Lung microvascular endothelial cell (primary cell): ENCODE results near the gene CD226. TPM values are rescaled to one million over a fixed set of nuclear protein-coding genes. Genes with fewer than 3 reads are reported as not detected.
"Not testable (repeated sequence)": the region's sequence is repeated elsewhere in the genome, so short reads cannot be mapped to it uniquely, and the experiment has no call there.

Experiments used
- DNase-seq, 2 donors: peaks; one replicate each; pipeline versions ENCODE4 v3.0.0 to v3.0.0-alpha.2; 2010; ENCODE audit warnings: low read depth in 2 of 2
- total RNA-seq: library from RNA; depleted of rRNA; stranded (reverse); fragments of >200 nt; gene quantifications from 2 replicates; pipeline ENCODE4 v1.2.1, GENCODE V29; 2014

CD226 gene
- total RNA-seq, 1 donor from 2014 or later: 0.40 TPM

DNA sequence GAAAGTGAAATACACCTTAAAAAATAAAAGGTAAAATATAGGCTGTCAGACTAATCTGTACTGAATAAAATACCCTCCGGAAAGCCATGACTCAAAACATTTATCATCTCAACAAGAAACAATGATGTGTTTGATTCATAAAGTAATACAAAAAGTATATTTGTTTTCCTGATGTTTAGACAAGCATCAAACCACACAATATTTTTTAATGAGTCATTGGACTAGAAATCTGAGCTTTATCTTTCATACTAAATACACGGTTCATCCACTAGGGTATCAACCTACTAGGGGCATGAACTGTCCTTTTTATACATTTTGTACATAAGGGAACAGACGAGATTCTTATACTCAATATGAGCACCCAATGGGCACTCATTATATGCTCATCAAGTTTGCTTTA, 31.3 kb downstream of the CD226 start:
- DNase-seq: no peak

DNA sequence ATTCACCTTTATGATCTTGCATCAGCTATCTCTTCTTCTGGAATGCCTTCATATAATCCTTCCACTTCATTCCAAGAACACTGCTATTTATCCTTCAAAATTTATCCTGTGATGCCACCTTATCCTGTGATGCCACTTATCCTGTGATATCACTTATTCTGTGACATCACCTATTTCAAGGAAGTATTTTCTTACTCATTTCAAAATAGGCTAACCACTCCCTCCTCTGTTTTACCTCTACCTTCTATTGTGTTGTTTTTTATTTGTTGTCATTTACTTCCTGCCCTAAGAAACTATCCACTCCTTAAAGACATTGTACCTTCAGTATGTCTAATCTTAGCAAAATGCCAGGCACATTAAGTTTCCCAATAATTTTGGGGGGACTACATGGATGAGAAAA, 38.8 kb downstream of the CD226 start:
- DNase-seq: no peak

DNA sequence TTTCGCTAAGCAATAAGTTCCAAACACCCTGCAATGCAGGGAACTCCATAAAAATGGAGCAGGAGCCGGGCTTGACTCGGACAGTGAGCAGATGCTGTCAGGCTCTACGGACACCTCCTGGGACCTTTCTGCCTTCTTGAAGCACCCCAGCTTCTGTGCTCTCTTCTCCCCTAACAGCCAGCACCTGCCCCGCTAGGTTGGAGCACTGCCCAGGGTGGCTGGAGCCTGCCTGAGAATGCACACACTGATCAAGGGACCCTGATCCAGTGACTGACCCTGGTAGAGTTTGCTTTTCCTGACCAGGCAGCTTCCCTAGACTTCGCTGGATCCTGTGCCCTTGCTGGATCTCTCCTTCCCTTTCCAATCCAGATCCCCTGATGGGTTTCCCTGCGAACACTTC, 40.9 kb downstream of the CD226 start:
- DNase-seq: no peak

DNA sequence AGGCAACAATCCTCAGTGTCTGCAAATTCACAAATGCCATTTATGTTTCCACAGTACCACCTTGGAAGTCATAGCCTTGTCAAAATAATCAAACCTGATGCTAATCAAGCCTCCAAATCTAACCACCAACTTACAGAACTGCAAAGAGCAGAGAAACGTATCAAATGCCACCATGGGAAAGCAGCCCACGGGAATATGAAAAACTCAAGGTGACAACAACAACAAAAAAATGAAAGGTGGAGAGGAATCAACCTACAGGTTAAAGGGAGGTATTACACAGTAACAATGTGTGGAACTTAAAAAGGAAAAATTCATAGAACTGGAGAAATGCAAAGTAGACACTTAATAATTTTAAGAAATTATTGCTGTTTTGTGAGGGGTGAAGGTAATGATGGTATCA, 46.7 kb downstream of the CD226 start:
- no peak for DNase-seq

DNA sequence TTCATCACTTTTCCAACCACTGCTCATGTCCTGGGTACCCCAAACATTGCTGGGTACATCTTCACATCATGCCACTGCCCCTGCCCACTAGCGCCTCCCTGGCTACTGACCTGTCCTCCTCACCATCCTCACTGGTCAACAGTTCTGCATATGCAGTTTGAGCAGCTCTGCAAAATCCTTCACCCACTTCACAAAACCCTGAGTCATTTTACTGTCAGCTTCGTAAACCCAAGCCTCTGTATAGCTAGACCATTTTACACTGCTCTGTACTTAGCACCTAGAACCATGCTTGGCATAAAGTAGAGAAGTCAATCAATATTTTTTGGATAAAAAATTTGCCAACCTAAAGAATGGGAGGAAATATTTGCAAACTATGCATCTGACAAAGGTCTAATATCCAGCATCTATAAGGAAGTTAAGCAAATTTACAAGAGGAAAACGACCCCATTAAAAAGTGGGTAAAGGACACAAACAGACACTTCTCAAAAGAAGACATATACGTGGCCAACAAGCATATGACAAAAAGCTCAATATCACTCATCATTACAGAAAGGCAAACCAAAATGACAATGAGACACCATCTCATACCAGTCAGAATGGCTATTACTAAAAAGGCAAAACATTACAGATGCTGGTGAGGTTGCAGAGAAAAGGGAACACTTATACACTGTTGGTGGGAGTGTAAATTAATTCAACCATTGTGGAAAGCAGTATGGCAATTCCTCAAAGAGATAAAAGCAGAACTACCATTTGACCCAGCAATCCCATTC, 48.3 kb downstream of the CD226 start:
- not testable (repeated sequence) for DNase-seq

DNA sequence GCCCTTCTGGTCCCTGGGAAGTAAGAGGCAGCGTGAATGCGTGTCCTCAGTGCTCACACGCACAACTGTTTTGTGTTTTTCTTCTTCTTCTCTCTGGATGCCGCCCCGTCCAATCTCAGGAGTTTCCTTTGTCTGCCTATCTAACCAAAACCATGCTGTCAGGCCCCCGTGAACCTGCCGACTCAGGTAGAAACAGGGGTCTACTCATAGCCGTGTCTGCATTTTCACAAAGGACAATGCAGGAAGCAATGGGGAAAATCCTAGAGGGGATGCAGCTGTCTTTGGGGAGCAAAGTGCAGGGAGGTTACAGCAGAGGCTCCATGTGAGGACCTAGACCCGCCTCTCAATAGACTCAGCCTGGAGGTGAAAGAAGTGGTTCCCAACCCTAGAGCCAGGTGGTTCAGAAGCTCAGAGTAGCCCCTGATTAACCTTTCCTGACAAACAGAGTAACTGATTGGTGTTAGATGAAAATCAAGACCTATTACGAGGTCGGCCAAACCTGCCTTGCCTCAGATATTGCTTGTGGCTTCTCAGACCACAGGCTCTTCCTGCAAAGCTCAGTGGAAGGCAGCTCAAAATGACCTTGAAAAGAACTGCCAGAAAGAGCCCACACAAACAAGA, 49.3 kb downstream of the CD226 start:
- no peak for DNase-seq

DNA sequence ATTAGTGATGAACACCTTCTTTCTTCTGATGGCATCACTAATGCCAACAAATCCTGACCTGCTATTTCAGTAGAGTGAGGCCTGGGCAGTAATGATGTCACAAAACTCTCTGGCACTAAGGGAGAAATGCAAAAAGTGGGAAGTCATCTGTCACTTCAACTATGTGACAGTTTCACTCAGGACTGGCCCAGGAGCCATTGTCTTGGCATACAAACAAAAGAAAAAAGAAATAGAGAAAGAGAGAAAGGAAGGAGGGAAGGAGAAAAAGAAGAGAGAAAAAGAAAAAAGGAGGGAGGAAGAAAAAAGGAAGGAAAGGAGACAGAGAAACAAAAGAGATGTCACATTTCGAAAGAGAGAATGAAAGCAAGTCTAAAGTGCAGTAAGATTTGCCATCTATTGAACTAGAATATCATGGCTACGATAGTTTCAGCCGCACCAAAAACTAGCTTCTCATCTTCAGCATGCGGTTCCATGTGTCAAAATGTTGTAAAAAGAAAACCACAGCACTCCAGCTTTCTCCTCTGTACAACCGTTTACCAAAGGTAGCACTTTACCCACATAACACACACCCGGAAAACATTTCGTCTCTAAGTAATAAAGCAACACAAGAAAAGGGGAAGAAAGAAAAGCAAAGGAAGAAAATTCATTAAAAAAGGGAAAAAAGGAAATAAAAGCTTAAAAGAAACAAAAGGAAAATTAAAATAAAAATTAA, 50.1 kb downstream of the CD226 start:
- DNase-seq: no peak

DNA sequence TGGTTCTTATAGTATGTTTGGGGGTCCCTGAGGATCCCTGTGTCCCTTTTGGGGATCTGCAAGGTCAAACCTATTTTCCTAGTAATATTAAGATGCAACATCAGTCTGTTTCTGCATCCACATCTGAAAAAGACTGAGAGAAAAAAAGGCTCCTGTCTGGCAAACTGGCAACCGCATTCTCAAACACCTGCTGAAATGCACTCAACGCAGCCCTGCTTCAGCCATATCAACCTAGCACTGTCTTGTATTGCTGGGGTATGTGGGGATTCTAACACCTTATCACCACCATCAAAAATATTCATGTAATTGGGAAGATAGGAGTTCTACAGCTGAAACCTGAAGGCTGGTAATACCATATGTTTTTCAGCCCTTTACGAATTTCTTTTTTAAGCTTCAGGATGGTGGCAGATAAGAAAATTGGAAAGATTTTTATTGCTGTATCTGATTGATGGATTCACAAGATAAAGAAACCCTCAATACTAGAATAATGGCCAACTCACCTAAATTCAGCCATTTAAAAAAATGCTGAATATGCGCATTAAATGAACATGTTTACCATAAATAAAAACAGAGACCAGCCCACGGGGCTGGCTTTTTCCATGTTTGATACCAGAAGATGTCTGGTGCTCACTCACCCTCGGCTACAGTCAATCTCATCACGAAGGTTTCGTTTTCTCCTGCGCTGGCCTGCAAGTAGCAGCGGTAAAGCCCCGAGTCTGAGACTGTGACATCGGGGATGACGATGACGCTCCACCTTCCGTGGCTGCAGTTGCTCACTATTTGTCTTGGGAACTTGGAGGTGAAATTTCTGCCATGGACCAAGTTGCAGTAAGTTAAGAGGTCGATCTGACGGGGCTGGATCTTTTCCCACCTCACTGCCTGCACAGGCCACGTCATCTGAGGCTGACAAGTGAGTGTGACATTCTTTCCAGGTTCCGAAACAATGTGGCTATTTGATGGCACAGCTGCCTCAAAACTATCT, 52.3 kb downstream of the CD226 start:
- DNase-seq: no peak

DNA sequence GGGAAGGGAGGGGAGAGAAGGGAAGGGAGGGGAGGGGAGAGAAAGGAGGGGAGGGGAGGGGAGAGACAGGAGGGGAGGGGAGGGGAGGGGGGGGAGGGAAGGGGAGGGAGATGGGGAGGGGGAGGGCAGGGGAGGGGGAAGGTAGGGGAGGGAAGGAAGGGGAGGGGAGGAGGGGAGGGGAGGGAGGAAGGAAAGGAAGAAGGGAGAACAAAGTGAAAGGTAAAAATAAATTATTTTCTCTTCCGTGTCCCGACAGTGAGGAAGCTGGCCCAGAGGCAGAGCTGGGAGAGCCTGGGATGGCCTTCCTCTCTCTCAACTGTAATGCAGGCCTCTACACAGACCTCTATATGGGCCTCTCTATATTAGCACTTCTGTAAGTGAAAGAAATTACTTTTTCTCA, 53.2 kb downstream of the CD226 start:
- DNase-seq: no peak

DNA sequence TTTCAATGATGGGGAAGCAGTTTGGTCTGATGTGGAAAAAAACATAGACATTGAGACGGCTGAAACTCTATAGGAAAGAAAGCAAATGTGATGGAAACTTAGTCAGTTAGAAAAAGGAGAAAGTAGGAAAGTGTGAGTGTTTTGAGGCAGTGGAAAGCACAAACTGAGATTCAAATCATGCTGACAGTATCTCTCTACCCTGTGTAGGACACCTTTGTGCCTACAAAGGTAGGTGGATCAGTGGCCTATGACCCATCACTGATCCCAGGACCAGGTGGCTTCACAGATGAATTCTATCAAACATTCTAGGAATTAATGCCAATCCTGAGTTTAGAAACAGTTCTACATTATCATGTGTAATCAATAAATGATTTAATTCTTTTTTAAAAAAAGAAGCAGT, 57.1 kb downstream of the CD226 start:
- DNase-seq: no peak

DNA sequence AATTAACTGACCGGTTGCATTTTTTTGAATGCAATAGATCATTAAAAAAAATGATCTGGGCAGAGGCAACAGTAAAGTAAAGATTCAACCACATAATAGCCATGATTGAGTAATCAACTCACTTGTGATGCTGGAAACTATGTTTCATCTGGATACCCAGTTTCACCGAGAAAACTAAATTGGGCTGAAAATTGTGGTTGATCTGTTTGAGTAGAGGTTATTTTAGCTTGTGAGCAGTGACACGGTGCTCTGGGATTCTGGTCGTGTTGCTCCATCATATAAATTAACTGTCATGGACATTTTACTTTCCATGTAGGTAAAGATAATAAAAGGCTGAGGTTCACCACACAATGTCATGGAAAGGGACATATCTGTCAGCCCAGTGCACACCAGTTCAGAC, 58.7 kb downstream of the CD226 start:
- no peak for DNase-seq

DNA sequence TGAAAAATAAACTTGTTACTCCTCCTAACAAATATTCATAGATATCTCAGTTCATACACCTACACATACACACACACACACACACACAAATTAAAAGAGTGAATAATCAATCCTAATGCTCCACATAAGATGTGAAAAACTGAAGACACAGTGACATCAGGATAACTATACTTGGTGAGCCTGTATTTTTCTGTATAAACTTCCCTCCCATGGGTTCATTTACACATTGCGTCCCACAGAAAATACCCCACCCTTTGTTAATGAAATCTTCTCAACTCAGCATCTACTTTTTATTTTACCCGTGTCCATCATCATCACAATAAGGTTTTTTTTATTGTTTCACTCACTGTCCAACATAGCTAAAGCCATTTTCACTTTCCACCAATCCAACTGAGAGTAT, 60.4 kb downstream of the CD226 start:
- DNase-seq: no peak

DNA sequence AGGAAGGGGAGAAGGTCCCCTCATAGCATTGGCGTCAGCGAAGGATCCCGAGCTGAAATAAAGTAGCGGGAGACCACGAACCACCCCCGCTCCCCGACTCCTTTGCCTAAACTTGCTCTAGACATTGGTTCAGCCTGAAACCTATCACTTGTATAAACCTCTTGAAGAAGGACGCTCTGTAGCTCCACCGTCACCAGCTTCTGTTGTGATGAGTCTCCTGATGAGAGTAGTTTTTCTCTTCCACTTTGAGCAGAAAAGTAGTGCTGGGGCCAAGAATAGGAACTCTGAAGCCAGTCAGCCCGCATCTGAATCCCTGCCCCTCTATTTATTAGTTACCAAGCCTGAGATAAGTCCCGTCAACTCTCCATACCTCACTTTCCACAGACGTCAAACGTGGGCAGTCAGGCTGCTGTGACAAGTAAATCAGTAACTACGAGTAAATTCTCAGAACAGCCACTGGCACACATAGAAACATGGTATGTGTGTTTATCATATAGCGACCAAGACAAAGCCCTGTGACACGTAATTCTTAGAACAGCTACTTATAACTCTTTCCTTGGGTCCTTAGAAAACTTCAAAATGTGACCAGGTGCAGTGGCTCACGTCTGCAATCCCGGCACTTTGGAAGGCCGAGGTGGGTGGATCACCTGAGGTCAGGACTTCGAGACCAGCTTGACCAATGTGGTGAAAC, 61.7 kb downstream of the CD226 start:
- no peak for DNase-seq

DNA sequence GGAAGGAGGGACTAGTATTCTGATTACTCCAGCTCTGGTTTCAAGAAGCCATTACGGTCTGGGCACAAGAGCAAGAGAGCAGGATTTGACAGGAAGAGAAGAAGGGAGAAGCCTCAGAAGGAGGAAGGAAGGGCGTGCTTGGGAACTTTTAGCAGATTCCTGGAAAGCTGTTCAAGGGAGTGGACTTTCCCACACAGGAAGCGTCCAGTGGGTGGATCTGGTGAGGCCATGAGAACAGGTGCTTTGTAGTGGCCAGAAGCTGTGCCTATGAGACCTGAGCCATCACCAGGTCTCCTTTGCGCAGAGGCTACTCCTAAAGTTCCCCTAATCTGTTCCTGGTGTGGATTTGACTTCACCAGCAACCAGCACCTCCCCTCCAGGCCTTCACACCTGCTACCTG, 62.3 kb downstream of the CD226 start:
- DNase-seq: no peak

DNA sequence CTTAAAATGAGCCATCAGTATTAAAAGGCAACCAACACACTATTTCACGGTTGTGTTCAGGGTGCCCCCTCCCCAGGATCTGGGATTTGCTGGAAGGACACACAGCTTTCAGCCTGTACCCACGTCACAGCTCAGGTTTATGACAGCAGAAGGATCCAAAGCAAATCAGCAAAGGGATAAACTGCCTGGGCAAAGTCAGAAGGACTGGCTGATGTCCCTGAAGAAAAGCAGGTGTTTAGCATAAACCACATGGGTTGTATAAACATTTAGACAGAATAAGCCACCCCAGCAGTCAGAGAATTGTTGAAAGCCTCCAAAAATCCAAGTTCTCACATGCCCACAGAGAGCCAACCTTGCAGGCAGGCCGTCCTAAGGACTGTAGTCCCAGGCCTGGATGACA, 63.9 kb downstream of the CD226 start:
- DNase-seq: no peak

DNA sequence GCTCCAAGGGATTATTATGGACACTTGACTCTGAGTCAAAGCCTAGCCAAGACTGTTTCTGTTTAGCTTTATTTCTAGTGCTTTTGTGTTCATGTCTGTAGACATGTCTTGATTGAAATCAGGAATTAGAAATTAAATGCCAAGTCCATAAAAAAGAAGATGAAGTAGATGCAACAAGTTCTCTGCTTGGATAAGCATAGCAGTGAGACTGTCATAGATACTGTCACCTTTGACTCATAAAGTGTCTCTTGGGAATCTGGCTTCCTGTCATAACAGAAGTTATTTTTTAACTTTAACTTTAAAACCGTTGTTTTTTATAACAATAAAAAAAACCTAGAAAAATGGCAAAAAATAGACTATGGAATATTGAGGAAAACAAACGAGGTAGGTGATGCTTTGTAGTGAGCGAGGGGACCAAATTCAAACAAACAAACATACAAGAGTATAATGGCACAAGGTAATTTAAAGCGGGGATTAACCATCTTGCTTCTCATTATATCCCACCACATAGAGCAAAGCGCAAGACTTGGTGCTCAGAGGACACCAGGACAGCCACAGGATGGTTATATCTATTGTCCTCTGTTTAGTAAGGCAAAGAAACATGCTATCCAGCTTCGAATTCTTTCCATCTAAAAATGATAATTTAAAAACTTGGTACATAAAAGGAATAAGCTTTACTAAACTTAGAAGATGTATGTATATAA, 64.6 kb downstream of the CD226 start:
- no peak for DNase-seq

DNA sequence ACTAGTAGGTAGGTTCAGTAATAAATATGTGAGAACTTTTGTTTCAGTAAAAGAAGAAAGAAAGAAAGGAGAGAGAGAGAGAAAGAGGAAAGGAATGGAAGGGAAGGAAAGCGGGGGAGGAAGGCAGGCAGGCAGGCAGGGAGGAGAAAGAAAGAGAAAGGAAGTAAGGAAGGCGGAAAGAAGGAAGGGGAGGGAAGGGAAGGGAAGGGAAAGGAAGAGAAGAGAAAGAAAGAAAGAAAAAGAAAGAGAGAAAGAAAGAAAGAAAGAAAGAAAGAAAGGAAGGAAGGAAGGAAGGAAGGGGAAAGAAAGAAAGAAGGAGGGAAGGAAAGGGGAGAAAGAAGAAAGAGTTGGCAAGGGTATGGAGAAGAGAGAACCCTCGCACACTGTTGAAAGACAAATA, 67.6 kb downstream of the CD226 start:
- no peak for DNase-seq

DNA sequence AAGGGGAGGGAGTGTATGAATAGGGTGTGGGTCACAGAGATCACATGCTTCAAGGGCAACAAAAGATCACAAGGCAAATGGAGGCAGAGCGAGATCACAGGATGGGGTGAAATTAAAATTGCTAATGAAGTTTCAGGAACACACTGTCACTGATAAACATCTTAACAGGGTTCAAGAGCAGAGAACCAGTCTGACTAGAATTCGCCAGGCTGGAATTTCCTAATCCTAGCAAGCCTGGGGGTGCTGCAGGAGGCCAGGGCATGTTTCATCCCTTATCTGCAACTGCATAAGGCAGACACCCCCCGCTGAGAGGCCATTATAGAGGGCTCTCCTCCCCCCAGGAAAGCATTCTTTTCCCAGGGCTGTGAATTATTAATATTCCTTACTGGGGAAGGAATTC, 68.6 kb downstream of the CD226 start:
- not testable (repeated sequence) for DNase-seq

DNA sequence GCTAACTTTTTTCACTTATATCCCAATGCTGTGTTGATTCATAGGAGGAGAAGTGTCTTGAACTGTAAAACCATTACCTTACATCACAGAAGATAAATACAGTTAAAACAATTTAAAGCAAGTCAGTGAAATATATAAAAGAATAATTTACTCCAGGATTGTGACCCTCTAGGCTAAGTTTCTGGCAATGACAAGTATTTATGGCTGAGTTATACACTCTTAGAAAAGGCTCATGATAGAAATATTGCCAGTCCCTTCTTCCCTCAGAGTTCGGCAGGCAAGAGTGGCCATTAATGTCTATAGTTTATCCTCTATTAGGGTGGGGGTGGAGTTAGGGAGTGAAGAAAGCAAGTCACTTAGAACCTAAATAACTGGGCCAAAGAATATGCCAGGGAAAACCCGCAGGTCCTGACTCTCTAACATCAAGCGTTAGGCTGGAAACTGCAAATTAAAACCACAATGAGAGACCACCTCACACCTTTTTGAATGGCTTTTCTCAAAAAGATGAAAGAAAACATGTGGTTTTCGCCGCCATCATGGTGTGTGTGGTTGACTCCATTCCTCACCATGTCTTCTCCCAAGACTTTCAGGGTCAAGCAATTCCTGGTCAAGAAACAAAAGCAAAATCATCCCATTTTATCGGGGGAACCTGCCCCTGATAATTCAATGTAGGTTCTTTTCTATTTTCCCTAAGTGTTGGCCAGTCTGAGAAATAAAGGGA, 69.3 kb downstream of the CD226 start:
- DNase-seq: no peak

DNA sequence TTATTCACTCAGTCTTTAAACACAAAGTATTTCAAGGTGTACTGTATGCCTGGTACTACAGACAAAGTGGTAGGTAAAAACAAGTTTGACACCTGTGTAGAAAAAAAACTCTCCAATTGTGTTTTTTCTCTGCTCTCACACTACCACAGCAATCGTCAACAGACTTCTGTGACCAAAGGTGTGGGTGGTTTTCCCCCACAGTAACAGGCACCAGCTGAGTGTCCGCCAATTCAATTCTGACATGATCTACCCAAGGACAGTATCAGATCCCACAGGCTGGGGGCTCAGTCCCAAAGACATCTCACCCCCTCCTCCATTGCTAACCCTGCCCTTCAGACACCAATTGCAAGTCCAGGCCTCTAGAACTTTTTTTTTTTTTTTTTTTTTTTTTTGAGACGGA, 71.2 kb downstream of the CD226 start:
- no peak for DNase-seq
